NCI-H187 treated with DMSO at 0.1 percent for 48 hours (cell line): ENCODE measurements around the gene HOXA2.

ENCODE experiments used
- DNase-seq: peaks from one replicate; lab custom pipeline; 2025; lab: John Stamatoyannopoulos, UW

HOXA2 gene

DNA sequence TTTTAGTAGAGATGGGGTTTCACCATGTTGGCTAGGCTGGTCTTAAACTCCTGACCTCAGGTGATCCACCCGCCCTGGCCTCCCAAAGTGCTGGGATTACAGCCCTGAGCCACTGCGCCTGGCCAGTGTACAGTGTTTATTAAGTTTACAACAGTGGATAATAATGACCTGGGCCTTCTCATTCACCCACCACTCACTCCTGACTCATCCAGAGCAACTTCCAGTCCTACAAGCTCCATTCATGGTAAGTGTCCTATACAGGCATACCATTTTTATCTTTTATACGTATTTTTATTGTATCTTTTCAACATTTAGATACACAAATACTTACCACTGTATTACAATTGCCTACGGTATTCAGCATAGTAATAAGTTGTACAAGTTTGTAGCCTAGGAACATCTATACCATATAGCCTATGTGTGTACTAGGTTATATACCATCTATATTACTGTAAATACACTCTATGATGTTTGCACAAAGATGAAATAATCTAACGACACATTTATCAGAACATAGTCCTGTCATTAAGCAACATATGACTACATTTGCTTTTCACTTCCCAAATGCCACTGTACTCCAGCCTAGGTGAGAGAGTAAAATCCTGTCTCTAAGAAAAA lies 23.8 kb downstream of the HOXA2 start:
- no peak for DNase-seq

GRCh38 chr7:27073076-27073475 lies 29.4 kb downstream of the HOXA2 start:
- no peak for DNase-seq

GRCh38 chr7:27071622-27072390 lies 30.7 kb downstream of the HOXA2 start:
- DNase-seq = no peak

DNA sequence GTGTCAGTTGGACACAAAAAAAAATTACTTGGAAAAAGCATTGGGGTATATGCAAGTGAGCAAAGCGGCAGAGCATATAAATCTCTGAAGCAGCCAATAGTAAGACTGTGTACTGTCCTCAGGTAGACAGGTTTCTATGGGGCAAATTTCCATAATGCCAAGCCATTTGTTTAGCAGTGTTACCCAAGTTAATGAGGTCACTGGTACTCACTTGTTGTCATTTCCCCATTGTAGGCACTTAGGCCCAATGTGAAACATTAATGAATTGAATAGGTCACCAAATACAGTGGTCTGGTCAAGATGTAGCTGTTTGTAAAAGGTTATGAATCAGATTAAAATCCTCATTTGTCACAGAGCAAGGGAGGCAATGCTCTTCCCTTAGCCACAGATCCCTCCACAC lies 34.2 kb downstream of the HOXA2 start:
- DNase-seq = no peak

GRCh38 chr7:27066148-27066547 lies 36.3 kb downstream of the HOXA2 start:
- DNase-seq = no peak

GRCh38 chr7:27065709-27066108 lies 36.8 kb downstream of the HOXA2 start:
- no peak for DNase-seq

GRCh38 chr7:27064661-27065060 lies 37.8 kb downstream of the HOXA2 start:
- no peak for DNase-seq

- DNase-seq = no peak
These were observed 38.3 kb downstream of the HOXA2 start for GRCh38 chr7:27064159-27064558.

- DNase-seq = no peak
These were observed 39.5 kb downstream of the HOXA2 start for GRCh38 chr7:27062946-27063345.

DNA sequence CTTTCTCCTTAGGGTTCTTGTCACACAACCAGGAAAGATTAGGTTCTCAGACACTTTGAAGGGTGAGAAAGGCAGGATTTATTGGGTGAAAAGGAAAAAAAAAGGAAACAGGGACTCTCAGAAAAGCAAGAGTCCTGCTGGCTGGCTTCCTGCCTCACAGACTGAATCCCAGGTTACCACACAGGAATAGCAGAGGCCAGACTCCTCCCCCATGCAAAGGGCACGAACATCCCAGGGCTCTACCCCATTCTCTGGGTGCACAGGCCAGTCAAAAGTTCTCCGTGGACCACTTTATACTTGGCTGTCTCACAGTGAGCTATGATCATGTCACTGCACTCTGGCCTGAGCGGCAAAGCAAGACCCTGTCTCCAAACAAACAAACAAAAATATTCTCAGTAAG lies 49.3 kb downstream of the HOXA2 start:
- no peak for DNase-seq

DNA sequence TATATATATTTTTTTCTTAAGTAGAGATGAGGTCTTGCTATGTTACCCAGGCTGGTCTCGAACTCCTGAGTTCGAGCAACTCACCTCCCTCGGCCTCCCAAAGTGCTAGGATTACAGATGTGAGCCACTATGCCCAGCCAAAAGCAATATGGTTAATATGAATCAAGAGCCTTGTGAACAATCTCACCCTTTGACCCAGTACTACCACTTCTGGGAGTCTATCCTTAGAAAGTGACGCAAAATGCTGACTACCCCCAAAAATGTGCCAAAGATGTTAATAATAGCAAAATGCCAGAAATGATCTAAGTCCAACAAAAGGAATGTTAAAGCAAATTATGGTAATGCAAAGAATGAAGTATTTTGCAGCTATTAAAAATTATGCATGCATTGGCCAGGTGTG lies 51.0 kb downstream of the HOXA2 start:
- DNase-seq = no peak
